Right lobe of liver (tissue), 6 donors: Measurements from ENCODE around the gene EED. TPM values are rescaled to one million over a fixed set of nuclear protein-coding genes. Genes with fewer than 3 reads are reported as not detected.
"Not testable (repeated sequence)": the region's sequence is repeated elsewhere in the genome, so short reads cannot be mapped to it uniquely, and the experiment has no call there.

ENCODE experiments used
- ATAC-seq, 4 donors: fragments of 200-7000 bp; cut with Tn5 transposase; one replicate each; pipeline ENCODE4 v1.9.1; 2020; ENCODE audit warnings: mild to moderate bottlenecking in 4 of 4, moderate library complexity in 4 of 4
- DNase-seq, 3 donors: peaks; one replicate each; pipeline ENCODE4 v3.0.0-alpha.2; 2020
- H3K27ac ChIP-seq, 3 donors: fragments of 200-600 bp; one replicate each; pipeline ENCODE4 v1.8.0; 2022
- H3K27me3 ChIP-seq, 2 donors: fragments of 200-600 bp; one replicate each; pipeline ENCODE4 v1.8.0; 2022
- H3K36me3 ChIP-seq, 4 donors: fragments of 200-600 bp; sonication (generic) in 1 of 4; one replicate each; pipeline versions ENCODE4 v1.5.1 to v1.8.0; 2017 to 2022; ENCODE audit warnings: control low read depth in 1 of 4
- H3K4me1 ChIP-seq, 4 donors: fragments of 200-600 bp; sonication (generic) in 1 of 4; one replicate each; pipeline versions ENCODE4 v1.5.1 to v1.8.0; 2017 to 2022; ENCODE audit warnings: control low read depth in 1 of 4
- H3K4me3 ChIP-seq, 3 donors: fragments of 200-600 bp; one replicate each; pipeline ENCODE4 v1.8.0; 2022
- H3K9me3 ChIP-seq, 4 donors: fragments of 200-600 bp; sonication (generic) in 1 of 4; one replicate each; pipeline versions ENCODE4 v1.5.1 to v1.8.0; 2017 to 2022; ENCODE audit warnings: control low read depth in 1 of 4
- POLR2A ChIP-seq: fragments of 450-650 bp; IDR thresholded peaks from one replicate; pipeline ENCODE4 v1.6.1; 2017; ENCODE audit warnings: antibody characterized with exemption, mild to moderate bottlenecking
- WGBS: methylation state at CpG from one replicate; pipeline ENCODE4 v1.1.6; 2018; ENCODE audit warnings: low coverage, low lambda C conversion rate; ENCODE audit not compliant: insufficient coverage; ENCODE audit errors: missing lambda C conversion rate; 5-methylcytosine and 5-hydroxymethylcytosine counted together
- intact Hi-C, 2 donors: fragments of 100-400 bp; cut with DNase I; formaldehyde crosslinking; loops; one replicate each; pipeline versions ENCODE4 v1.11.2 to v1.14.1; 2022
- total RNA-seq, 6 experiments: library from RNA; depleted of rRNA in 2 of 6; stranded (reverse); fragments of >200 nt in 2 of 6; fragmentation: NEBNext Ultra II Directional in 3 of 6; extraction: Animal tissue kit (Norgen Biotek cat#: 25700) in 3 of 6; gene quantifications; one replicate each; pipeline versions ENCODE4 v1.1.0 to v1.2.4, GENCODE V29; 2016 to 2023
- TF ChIP-seq, protein P1 (sequence below), 4 donors: fragments of 200-600 bp in 3 of 4; fragments of 450-650 bp in 1 of 4; IDR thresholded peaks; one replicate each; pipeline versions ENCODE4 v1.5.1 to v1.8.0; 2016 to 2022; ENCODE audit warnings: antibody characterized with exemption in 4 of 4, mild to moderate bottlenecking in 2 of 4
- donor health status: DM: no; HTN: yes; CAD: no.
- donor health status: DM: no; HTN: no; CAD: no.
- donor health status: DM: no; HTN: no; CAD: no.
- donor health status: DM: no; HTN: yes; CAD: no.
- donor health status: DM: no; HTN: yes; CAD: no.

The EED gene
- total RNA-seq, 6 experiments from 2014 or later, result 6.7 to 10.4 (median 8.9) TPM

DNA sequence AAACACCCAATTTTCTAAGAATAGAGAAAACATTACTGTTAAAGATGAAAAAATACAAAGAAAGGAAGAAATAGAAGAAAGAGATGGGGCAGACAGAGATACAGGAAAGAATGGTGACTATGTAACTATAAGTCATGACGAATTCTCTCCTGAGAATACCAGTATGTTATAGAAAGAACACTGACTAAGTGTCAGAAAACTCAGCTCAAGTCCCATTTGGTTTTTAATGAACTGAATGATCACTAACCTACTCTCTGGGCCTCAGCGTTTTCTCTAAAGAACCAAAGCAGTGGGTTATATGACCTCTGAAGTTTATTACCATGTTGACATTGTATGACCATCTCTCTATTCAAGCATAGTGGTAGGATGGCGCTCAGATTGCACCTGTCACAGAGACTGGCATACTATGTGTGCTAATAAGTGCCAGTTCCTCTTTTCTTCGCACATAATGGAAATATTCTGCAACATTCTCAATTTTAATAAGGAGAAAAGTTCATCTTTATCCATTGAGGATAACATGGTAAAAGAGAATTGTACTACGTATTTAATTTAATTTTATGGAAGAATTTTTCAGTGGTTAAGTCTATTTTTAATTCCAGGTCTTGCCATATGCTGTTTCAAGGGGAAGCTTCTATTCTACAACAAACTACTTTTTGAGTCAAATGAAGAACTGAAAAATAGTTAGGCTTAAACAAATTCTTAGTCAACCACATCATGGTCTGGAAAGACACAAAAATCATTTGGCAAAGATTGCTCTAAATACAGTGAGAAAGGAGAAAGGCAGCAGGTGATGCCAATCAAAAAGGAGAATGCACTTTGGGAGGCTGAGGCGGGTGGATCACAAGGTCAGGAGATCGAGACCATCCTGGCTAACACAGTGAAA is 25.0 kb upstream of the EED start:
- TF ChIP-seq, protein P1, sequence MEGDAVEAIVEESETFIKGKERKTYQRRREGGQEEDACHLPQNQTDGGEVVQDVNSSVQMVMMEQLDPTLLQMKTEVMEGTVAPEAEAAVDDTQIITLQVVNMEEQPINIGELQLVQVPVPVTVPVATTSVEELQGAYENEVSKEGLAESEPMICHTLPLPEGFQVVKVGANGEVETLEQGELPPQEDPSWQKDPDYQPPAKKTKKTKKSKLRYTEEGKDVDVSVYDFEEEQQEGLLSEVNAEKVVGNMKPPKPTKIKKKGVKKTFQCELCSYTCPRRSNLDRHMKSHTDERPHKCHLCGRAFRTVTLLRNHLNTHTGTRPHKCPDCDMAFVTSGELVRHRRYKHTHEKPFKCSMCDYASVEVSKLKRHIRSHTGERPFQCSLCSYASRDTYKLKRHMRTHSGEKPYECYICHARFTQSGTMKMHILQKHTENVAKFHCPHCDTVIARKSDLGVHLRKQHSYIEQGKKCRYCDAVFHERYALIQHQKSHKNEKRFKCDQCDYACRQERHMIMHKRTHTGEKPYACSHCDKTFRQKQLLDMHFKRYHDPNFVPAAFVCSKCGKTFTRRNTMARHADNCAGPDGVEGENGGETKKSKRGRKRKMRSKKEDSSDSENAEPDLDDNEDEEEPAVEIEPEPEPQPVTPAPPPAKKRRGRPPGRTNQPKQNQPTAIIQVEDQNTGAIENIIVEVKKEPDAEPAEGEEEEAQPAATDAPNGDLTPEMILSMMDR (IDR thresholded peaks at IDR 0.05), result no peak
- TF ChIP-seq POLR2A, result no peak
- H3K36me3 ChIP-seq, result no peaks in the 10 kb centered on the region
- H3K27ac ChIP-seq, result no peak overlapping the region
- H3K4me3 ChIP-seq, result no peak overlapping the region
- no peak for DNase-seq
- no peak for ATAC-seq
- intact Hi-C loops, result no loop called here
- H3K27me3 ChIP-seq, result no peaks in the 10 kb centered on the region
- 73% methylated on average over 6 of the region's 7 CpGs for WGBS
- H3K9me3 ChIP-seq, result no peaks in the 10 kb centered on the region
- H3K4me1 ChIP-seq, result peaks cover 0 to 6% (median 0%) of the 10 kb centered on the region in 4 donors

- 87% methylated on average over 1 of the region's 1 CpG for WGBS
These were observed 23.9 kb upstream of the EED start for GRCh38 chr11:86220653-86221052.

GRCh38 chr11:86222081-86222480 is 22.5 kb upstream of the EED start:
- no peak overlapping the region for H3K4me3 ChIP-seq
- no peaks in the 10 kb centered on the region for H3K27me3 ChIP-seq
- H3K4me1 ChIP-seq, result peaks cover 0 to 10% (median 0%) of the 10 kb centered on the region in 4 donors
- H3K36me3 ChIP-seq, result no peaks in the 10 kb centered on the region
- no peak for TF ChIP-seq POLR2A
- TF ChIP-seq, protein P1 (IDR thresholded peaks at IDR 0.05), result no peak
- no peak overlapping the region for H3K27ac ChIP-seq
- H3K9me3 ChIP-seq, result no peaks in the 10 kb centered on the region
- DNase-seq, result no peak
- intact Hi-C loops, result no loop called here
- 56% methylated on average over 2 of the region's 2 CpGs for WGBS
- ATAC-seq, result no peak

More at GRCh38 chr11:86220653-86221052, 23.9 kb upstream of the EED start:
- ATAC-seq, result no peak
- Histone ChIP-seq H3K4me3 (no peak overlapping the region), H3K27ac (no peak overlapping the region), H3K36me3 (no peaks in the 10 kb centered on the region), H3K9me3 (no peaks in the 10 kb centered on the region), H3K27me3 (no peaks in the 10 kb centered on the region), H3K4me1 (peaks cover 0 to 6% (median 0%) of the 10 kb centered on the region in 4 donors)
- TF ChIP-seq, protein P1 (IDR thresholded peaks at IDR 0.05), result no peak
- no peak for TF ChIP-seq POLR2A
- no peak for DNase-seq
- intact Hi-C loops, result no loop called here

GRCh38 chr11:86224575-86224974 is 20.0 kb upstream of the EED start:
- WGBS, result 38% methylated on average over 3 of the region's 4 CpGs
- DNase-seq, ATAC-seq, intact Hi-C loops, H3K9me3 ChIP-seq, H3K36me3 ChIP-seq, H3K27me3 ChIP-seq, H3K4me3 ChIP-seq, H3K4me1 ChIP-seq, H3K27ac ChIP-seq: not testable (repeated sequence)

GRCh38 chr11:86225344-86225743 is 19.2 kb upstream of the EED start:
- DNase-seq, H3K36me3 ChIP-seq, H3K27me3 ChIP-seq, ATAC-seq, H3K27ac ChIP-seq, H3K4me3 ChIP-seq, H3K9me3 ChIP-seq, H3K4me1 ChIP-seq, intact Hi-C loops: not testable (repeated sequence)
- WGBS, result 86% methylated on average over 3 of the region's 3 CpGs
